Upper lobe of left lung (tissue), 6 donors: Measurements from ENCODE around the gene ZNF213. TPM values are rescaled to one million over a fixed set of nuclear protein-coding genes. Genes with fewer than 3 reads are reported as not detected.
A peak's percentile ranks its signal among the peaks of the same experiment; 100 is the strongest.

ENCODE experiments used
- ATAC-seq, 2 donors: fragments of 200-7000 bp; cut with Tn5 transposase; one replicate each; pipeline ENCODE4 v1.9.1; 2022; ENCODE audit warnings: mild to moderate bottlenecking in 2 of 2, moderate library complexity in 2 of 2; ENCODE audit not compliant: low FRiP score in 2 of 2
- DNase-seq, 2 donors: peaks; one replicate each; pipeline ENCODE4 v3.0.0-alpha.2; 2019 to 2020
- H3K27ac ChIP-seq, 4 donors: fragments of 200-600 bp; sonication (generic); one replicate each; pipeline ENCODE4 v1.5.1; 2016 to 2019
- H3K27me3 ChIP-seq, 4 donors: fragments of 200-600 bp; sonication (generic); one replicate each; pipeline ENCODE4 v1.5.1; 2017 to 2019
- H3K36me3 ChIP-seq, 4 donors: fragments of 200-600 bp; sonication (generic); one replicate each; pipeline ENCODE4 v1.5.1; 2016 to 2019
- H3K4me1 ChIP-seq, 4 donors: fragments of 200-600 bp; sonication (generic); one replicate each; pipeline ENCODE4 v1.5.1; 2018 to 2019
- H3K4me3 ChIP-seq, 4 donors: fragments of 200-600 bp; sonication (generic); one replicate each; pipeline ENCODE4 v1.5.1; 2017 to 2019; ENCODE audit warnings: mild to moderate bottlenecking in 2 of 4, moderate library complexity in 1 of 4
- H3K9me3 ChIP-seq, 4 donors: fragments of 200-600 bp; sonication (generic); one replicate each; pipeline ENCODE4 v1.5.1; 2018 to 2019
- EP300 ChIP-seq, 4 donors: sonication (generic); formaldehyde crosslinking; IDR thresholded peaks; one replicate each; pipeline ENCODE4 v1.5.1; 2017; ENCODE audit warnings: antibody characterized with exemption in 4 of 4, control low read depth in 2 of 4
- POLR2A ChIP-seq, 4 donors: fragments of 450-650 bp; IDR thresholded peaks; one replicate each; pipeline ENCODE4 v1.5.1; 2016 to 2017; ENCODE audit warnings: antibody characterized with exemption in 4 of 4, mild to moderate bottlenecking in 2 of 4
- POLR2AphosphoS5 ChIP-seq, 2 donors: sonication (generic); formaldehyde crosslinking; IDR thresholded peaks; one replicate each; pipeline ENCODE4 v1.5.1; 2017; ENCODE audit warnings: antibody characterized with exemption in 2 of 2
- WGBS, 2 donors: methylation state at CpG; one replicate each; pipeline ENCODE4 v1.1.5; 2017 to 2018; 5-methylcytosine and 5-hydroxymethylcytosine counted together
- total RNA-seq, 6 donors: library from RNA; depleted of rRNA in 4 of 6; stranded (reverse); fragments of >200 nt in 4 of 6; gene quantifications; one replicate each; pipeline versions ENCODE4 v1.1.0 to v1.2.1, GENCODE V29; 2016 to 2021
- TF ChIP-seq, protein P1 (sequence below), 6 experiments: fragments of 450-650 bp in 4 of 6; fragments of 200-600 bp in 2 of 6; sonication (generic) in 2 of 6; IDR thresholded peaks; one replicate each; pipeline ENCODE4 v1.5.1; 2016 to 2019; ENCODE audit warnings: antibody characterized with exemption in 6 of 6
- donor health status: DM: no; HTN: no; CAD: no; lungs with moderate emphysema.
- donor health status: DM: no; HTN: yes; CAD: no; lungs with severe emphysema.

ZNF213 gene
- total RNA-seq, 6 donors from 2014 or later = 4.2 to 20.3 (median 11.6) TPM

DNA sequence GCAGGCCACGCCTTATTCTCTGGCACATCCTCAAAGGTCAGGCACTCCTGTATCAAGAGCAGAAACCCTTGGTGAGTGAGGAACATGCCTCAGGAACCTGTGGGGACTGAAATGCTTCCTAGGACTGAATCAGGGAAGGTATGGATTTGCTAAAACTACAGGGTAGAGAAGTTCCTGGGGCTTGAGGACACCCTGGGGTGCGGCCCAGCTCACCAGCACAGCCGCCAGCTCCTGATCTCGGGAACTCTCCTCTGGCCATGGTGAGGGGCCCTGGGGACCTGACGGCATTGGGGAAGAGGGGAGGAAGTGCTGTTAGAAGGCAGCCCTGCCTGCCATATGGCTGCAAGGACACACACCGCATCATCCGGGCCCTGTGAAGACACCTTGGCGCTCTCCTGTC is 43.3 kb upstream of the ZNF213 start:
- Histone ChIP-seq H3K4me1 (peaks cover 25 to 40% (median 31%) of the 10 kb centered on the region in 4 donors), H3K27me3 (no peaks in the 10 kb centered on the region), H3K4me3 (no peak overlapping the region), H3K27ac (no peak overlapping the region), H3K36me3 (no peaks in the 10 kb centered on the region), H3K9me3 (no peaks in the 10 kb centered on the region)
- no peak for TF ChIP-seq POLR2AphosphoS5 (IDR thresholded peaks at IDR 0.05)
- no peak for TF ChIP-seq EP300 (IDR thresholded peaks at IDR 0.05)
- TF ChIP-seq POLR2A (IDR thresholded peaks at IDR 0.05) = no peak
- TF ChIP-seq, protein P1, sequence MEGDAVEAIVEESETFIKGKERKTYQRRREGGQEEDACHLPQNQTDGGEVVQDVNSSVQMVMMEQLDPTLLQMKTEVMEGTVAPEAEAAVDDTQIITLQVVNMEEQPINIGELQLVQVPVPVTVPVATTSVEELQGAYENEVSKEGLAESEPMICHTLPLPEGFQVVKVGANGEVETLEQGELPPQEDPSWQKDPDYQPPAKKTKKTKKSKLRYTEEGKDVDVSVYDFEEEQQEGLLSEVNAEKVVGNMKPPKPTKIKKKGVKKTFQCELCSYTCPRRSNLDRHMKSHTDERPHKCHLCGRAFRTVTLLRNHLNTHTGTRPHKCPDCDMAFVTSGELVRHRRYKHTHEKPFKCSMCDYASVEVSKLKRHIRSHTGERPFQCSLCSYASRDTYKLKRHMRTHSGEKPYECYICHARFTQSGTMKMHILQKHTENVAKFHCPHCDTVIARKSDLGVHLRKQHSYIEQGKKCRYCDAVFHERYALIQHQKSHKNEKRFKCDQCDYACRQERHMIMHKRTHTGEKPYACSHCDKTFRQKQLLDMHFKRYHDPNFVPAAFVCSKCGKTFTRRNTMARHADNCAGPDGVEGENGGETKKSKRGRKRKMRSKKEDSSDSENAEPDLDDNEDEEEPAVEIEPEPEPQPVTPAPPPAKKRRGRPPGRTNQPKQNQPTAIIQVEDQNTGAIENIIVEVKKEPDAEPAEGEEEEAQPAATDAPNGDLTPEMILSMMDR (IDR thresholded peaks at IDR 0.05) = no peak
- WGBS, 2 donors = 50 to 77% methylated on average over 1 to 8 of the region's 8 CpGs
- DNase-seq = no peak
- ATAC-seq = no peak

DNA sequence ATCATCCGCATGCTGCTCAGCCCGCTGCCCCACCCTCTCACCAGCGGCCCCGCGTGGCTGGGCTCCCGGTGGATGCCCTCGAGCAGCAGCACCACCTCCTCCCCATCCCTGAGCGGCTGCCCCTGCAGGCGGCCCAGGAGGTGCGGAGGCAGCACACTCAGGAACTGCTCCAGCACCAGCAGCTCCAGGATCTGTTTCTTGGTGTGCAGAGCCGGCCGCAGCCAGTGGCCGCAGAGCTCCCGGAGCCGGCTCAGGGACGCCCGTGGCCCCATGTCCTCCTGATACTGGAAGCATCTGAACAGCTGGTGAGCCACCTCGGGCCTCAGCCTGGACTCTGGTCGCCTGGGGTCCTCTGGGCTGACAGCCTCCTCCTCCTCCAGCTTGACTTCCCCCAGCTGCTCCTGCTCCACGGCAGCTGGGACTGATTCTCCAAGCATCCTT is 42.3 kb upstream of the ZNF213 start:
- 64 to 68% methylated on average over 10 to 11 of the region's 20 CpGs for whole genome bisulfite sequencing, 2 donors
- no peak for ATAC-seq

DNA sequence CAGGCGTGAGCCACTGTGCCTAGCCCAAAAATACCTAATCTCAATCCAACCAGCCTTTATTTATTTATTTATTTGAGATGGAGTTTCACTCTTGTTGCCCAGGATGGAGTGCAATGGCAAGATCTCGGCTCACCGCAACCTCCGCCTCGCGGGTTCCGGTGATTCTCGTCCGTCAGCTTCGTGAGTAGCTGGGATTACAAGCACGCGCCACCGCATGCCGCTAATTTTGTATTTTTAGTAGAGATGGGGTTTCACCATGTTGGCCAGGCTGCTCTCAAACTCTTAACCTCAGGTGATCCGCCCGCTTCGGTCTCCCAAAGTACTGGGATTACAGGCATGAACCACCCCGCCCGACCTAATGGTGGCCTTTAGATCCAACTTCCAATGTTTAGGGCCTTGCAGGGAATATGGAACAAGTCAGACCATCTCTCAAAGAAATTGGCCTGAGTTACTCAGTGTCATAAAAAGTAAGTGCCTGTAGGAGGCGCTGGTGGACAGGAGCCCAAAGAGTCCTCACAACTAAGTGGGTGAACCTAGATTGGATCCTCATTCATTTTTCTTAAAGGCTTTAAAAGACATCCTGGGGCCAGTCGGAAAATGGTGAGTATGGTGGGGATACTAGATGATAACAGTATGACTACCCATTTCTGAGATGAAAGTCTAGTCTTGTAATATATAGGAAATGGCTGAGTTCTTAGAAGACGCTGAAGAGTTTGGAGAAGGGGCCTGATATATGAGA is 40.4 kb upstream of the ZNF213 start:
- H3K27me3 ChIP-seq = no peaks in the 10 kb centered on the region
- no peak overlapping the region for H3K27ac ChIP-seq
- no peak overlapping the region for H3K4me3 ChIP-seq
- no peak for DNase-seq
- TF ChIP-seq EP300 (IDR thresholded peaks at IDR 0.05) (no peak), POLR2AphosphoS5 (IDR thresholded peaks at IDR 0.05) (no peak), POLR2A (IDR thresholded peaks at IDR 0.05) (no peak)
- TF ChIP-seq, protein P1 (IDR thresholded peaks at IDR 0.05) = peak in 5 of 6 experiments; percentile 17 to 57 (median 39)
- peaks cover 5 to 13% (median 9%) of the 10 kb centered on the region in 4 donors for H3K4me1 ChIP-seq
- ATAC-seq = peak in 1 of 2 donors; percentile 49
- no peaks in the 10 kb centered on the region for H3K36me3 ChIP-seq
- 89% methylated on average over 22 of the region's 22 CpGs for WGBS, 2 donors
- no peaks in the 10 kb centered on the region for H3K9me3 ChIP-seq

More for the DNA sequence above, 42.3 kb upstream of the ZNF213 start:
- Histone ChIP-seq H3K4me1 (peaks cover 20 to 33% (median 26%) of the 10 kb centered on the region in 4 donors), H3K27ac (no peak overlapping the region), H3K4me3 (no peak overlapping the region), H3K27me3 (no peaks in the 10 kb centered on the region), H3K9me3 (no peaks in the 10 kb centered on the region), H3K36me3 (no peaks in the 10 kb centered on the region)
- no peak for TF ChIP-seq POLR2A (IDR thresholded peaks at IDR 0.05)
- TF ChIP-seq, protein P1 (IDR thresholded peaks at IDR 0.05) = no peak
- no peak for TF ChIP-seq EP300 (IDR thresholded peaks at IDR 0.05)
- TF ChIP-seq POLR2AphosphoS5 (IDR thresholded peaks at IDR 0.05) = no peak
- no peak for DNase-seq

DNA sequence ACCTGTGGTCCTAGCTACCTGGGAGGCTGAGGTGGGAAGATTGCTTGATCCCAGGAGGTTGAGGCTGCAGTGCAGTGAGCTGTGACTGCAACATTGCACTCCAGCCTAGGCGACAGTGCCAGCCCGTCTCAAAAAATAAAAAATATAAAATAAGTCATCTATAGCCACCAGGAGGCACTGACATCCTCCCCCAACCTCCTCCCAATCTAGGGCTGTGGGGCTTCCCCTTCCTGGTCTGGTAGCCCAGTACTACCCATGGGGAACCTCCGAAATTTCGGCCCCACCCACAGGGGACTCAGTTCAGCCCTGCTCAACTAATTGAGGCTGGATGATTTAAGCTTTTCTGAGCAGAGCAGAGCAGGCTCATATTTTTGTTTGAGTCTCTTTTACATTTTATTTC is 39.0 kb upstream of the ZNF213 start:
- WGBS, 2 donors = 36 to 38% methylated on average over 4 of the region's 4 CpGs
- H3K4me3 ChIP-seq = no peak overlapping the region
- peak; percentile 20 to 71 for ATAC-seq
- H3K36me3 ChIP-seq = no peaks in the 10 kb centered on the region
- DNase-seq = peak in 1 of 2 donors; percentile 66
- H3K27ac ChIP-seq = peak overlapping the region in 1 of 4 donors; percentile 32
- TF ChIP-seq POLR2A (IDR thresholded peaks at IDR 0.05) = no peak
- TF ChIP-seq, protein P1 (IDR thresholded peaks at IDR 0.05) = peak in 2 of 6 experiments; percentile 26 to 30
- peaks cover 19 to 26% (median 19%) of the 10 kb centered on the region in 4 donors for H3K4me1 ChIP-seq
- H3K9me3 ChIP-seq = no peaks in the 10 kb centered on the region
- no peaks in the 10 kb centered on the region for H3K27me3 ChIP-seq
